CD4-positive, CD25-positive, alpha-beta regulatory T cell (primary cell): ENCODE results near the gene BRPF3. TPM values are rescaled to one million over a fixed set of nuclear protein-coding genes. Genes with fewer than 3 reads are reported as not detected.

ENCODE experiments used
- ATAC-seq, 2 donors: fragments of 150-1000 bp; cut with Tn5 transposase; one replicate each; pipeline ENCODE4 v1.10.0; 2021; ENCODE audit warnings: low read depth in 2 of 2, moderate number of reproducible peaks in 2 of 2, moderate library complexity in 1 of 2
- DNase-seq, 3 donors: peaks; one replicate each; pipeline versions ENCODE4 v3.0.0 to v3.0.0-alpha.2; 2012 to 2022; ENCODE audit warnings: mixed read lengths in 1 of 3
- H3K27ac ChIP-seq: one replicate; pipeline ENCODE4 v1.7.0; 2013; ENCODE audit warnings: mild to moderate bottlenecking, low read length; ENCODE audit not compliant: insufficient read depth, poor library complexity, severe bottlenecking
- H3K27me3 ChIP-seq: one replicate; pipeline ENCODE4 v1.7.0; 2013; ENCODE audit warnings: low read length; ENCODE audit not compliant: control insufficient read depth, insufficient read depth
- H3K36me3 ChIP-seq: one replicate; pipeline ENCODE4 v1.7.0; 2013; ENCODE audit warnings: mild to moderate bottlenecking, low read length, moderate library complexity; ENCODE audit not compliant: control insufficient read depth, insufficient read depth
- H3K4me1 ChIP-seq: 2 replicates; pipeline ENCODE4 v1.7.0; 2013; ENCODE audit warnings: mild to moderate bottlenecking, low read length; ENCODE audit not compliant: insufficient read depth, control insufficient read depth, poor library complexity, severe bottlenecking
- H3K4me3 ChIP-seq: one replicate; pipeline ENCODE4 v1.7.0; 2013; ENCODE audit warnings: low read depth, mild to moderate bottlenecking, low read length, moderate library complexity
- H3K9me3 ChIP-seq, 2 experiments: 1 replicate in 1 of 2; 2 replicates in 1 of 2; pipeline ENCODE4 v1.7.0; 2013; ENCODE audit warnings: low read length in 2 of 2, mild to moderate bottlenecking in 1 of 2, moderate library complexity in 1 of 2; ENCODE audit not compliant: control insufficient read depth in 2 of 2
- H3K27ac Mint-ChIP-seq, 3 donors: one replicate each; pipeline ENCODE4 v1.8.0; 2020 to 2022; ENCODE audit warnings: mild to moderate bottlenecking in 3 of 3, mixed read lengths in 3 of 3, moderate library complexity in 2 of 3
- H3K27me3 Mint-ChIP-seq: one replicate; pipeline ENCODE4 v1.8.0; 2022; ENCODE audit warnings: mild to moderate bottlenecking, mixed read lengths
- H3K36me3 Mint-ChIP-seq: one replicate; pipeline ENCODE4 v1.8.0; 2020; ENCODE audit warnings: mixed read lengths
- H3K4me1 Mint-ChIP-seq, 4 donors: one replicate each; pipeline ENCODE4 v1.8.0; 2020 to 2022; ENCODE audit warnings: mixed read lengths in 4 of 4, mild to moderate bottlenecking in 1 of 4
- H3K4me3 Mint-ChIP-seq, 4 donors: one replicate each; pipeline ENCODE4 v1.8.0; 2020 to 2022; ENCODE audit warnings: mild to moderate bottlenecking in 4 of 4, mixed read lengths in 4 of 4, moderate library complexity in 3 of 4
- H3K9me3 Mint-ChIP-seq, 7 donors: one replicate each; pipeline ENCODE4 v1.8.0; 2020 to 2022; ENCODE audit warnings: mixed read lengths in 7 of 7, mild to moderate bottlenecking in 3 of 7, moderate library complexity in 2 of 7
- polyA plus RNA-seq, 4 donors: library from polyadenylated mRNA; unstranded; fragments of 300-500 nt; fragmentation: Illumina TruSeq; gene quantifications; one replicate each; pipeline ENCODE4 v1.2.3, GENCODE V29; 2021
- total RNA-seq: library from RNA; stranded (reverse); gene quantifications from one replicate; pipeline ENCODE4 v1.2.3, GENCODE V29; 2022

The BRPF3 gene
- total and polyA plus RNA-seq, 5 donors from 2014 or later: 3.2 to 37.7 (median 4.4) TPM

GRCh38 chr6:36169023-36170007 is 27.2 kb upstream of the BRPF3 start:
- Histone ChIP-seq H3K9me3 (no peaks in the 10 kb centered on the region), H3K4me1 (peaks cover 8% of the 10 kb centered on the region), H3K27me3 (no peaks in the 10 kb centered on the region), H3K4me3 (peak overlapping the region; percentile 6), H3K36me3 (no peaks in the 10 kb centered on the region), H3K27ac (no peak overlapping the region)
- H3K9me3 Mint-ChIP-seq: peaks cover 0 to 4% (median 0%) of the 10 kb centered on the region in 7 donors
- ATAC-seq: no peak
- peaks cover 14% of the 10 kb centered on the region for H3K36me3 Mint-ChIP-seq
- peak in 1 of 3 donors; percentile 63 for DNase-seq
- H3K4me3 Mint-ChIP-seq: peak overlapping the region in 1 of 4 donors; percentile 3
- peak overlapping the region; percentile 75 to 89 (median 83) for H3K27ac Mint-ChIP-seq
- peaks cover 11 to 25% (median 16%) of the 10 kb centered on the region in 4 donors for H3K4me1 Mint-ChIP-seq
- H3K27me3 Mint-ChIP-seq: no peaks in the 10 kb centered on the region

- no peaks in the 10 kb centered on the region for H3K9me3 ChIP-seq
- H3K27ac Mint-ChIP-seq: no peak overlapping the region
- DNase-seq (no peak), ATAC-seq (no peak)
- H3K27ac ChIP-seq: no peak overlapping the region
- H3K4me1 Mint-ChIP-seq: peaks cover 9 to 25% (median 16%) of the 10 kb centered on the region in 4 donors
- H3K9me3 Mint-ChIP-seq: peaks cover 0 to 4% (median 0%) of the 10 kb centered on the region in 7 donors
- H3K36me3 ChIP-seq: no peaks in the 10 kb centered on the region
- H3K36me3 Mint-ChIP-seq: peaks cover 14% of the 10 kb centered on the region
- H3K27me3 Mint-ChIP-seq: no peaks in the 10 kb centered on the region
- H3K4me3 Mint-ChIP-seq: no peak overlapping the region
- H3K27me3 ChIP-seq: no peaks in the 10 kb centered on the region
- no peak overlapping the region for H3K4me3 ChIP-seq
- peaks cover 8% of the 10 kb centered on the region for H3K4me1 ChIP-seq
Observed at GRCh38 chr6:36170704-36171103, 25.8 kb upstream of the BRPF3 start.

- Histone ChIP-seq H3K9me3 (no peaks in the 10 kb centered on the region), H3K27ac (no peak overlapping the region), H3K4me3 (no peak overlapping the region), H3K4me1 (peaks cover 8% of the 10 kb centered on the region), H3K27me3 (no peaks in the 10 kb centered on the region), H3K36me3 (no peaks in the 10 kb centered on the region)
- peaks cover 9 to 25% (median 16%) of the 10 kb centered on the region in 4 donors for H3K4me1 Mint-ChIP-seq
- H3K9me3 Mint-ChIP-seq: peaks cover 0 to 4% (median 0%) of the 10 kb centered on the region in 7 donors
- no peaks in the 10 kb centered on the region for H3K27me3 Mint-ChIP-seq
- H3K27ac Mint-ChIP-seq: peak overlapping the region in 2 of 3 donors; percentile 14 to 55
- peak overlapping the region in 1 of 4 donors; percentile 73 for H3K4me3 Mint-ChIP-seq
- DNase-seq (peak in 1 of 3 donors; percentile 59), ATAC-seq (no peak)
- peaks cover 14% of the 10 kb centered on the region for H3K36me3 Mint-ChIP-seq
Observed at GRCh38 chr6:36171573-36171972, 25.0 kb upstream of the BRPF3 start.

GRCh38 chr6:36177166-36177565 is 19.4 kb upstream of the BRPF3 start:
- no peak for ATAC-seq
- Histone ChIP-seq H3K4me3 (no peak overlapping the region), H3K9me3 (peaks cover 13 to 15% of the 10 kb centered on the region in 2 experiments), H3K27ac (no peak overlapping the region), H3K27me3 (no peaks in the 10 kb centered on the region), H3K36me3 (no peaks in the 10 kb centered on the region), H3K4me1 (no peaks in the 10 kb centered on the region)
- Mint-ChIP-seq H3K4me1 (peaks cover 0 to 5% (median under 1%) of the 10 kb centered on the region in 4 donors), H3K27ac (no peak overlapping the region), H3K27me3 (peaks cover 23% of the 10 kb centered on the region), H3K9me3 (peaks cover 0 to 19% (median 7%) of the 10 kb centered on the region in 7 donors), H3K36me3 (peaks cover 16% of the 10 kb centered on the region), H3K4me3 (no peak overlapping the region)
- DNase-seq: peak in 1 of 3 donors; percentile 33

GRCh38 chr6:36178544-36178943 is 18.0 kb upstream of the BRPF3 start:
- H3K9me3 ChIP-seq: peaks cover 15% of the 10 kb centered on the region in 2 experiments
- ATAC-seq (no peak), DNase-seq (no peak)
- no peaks in the 10 kb centered on the region for H3K27me3 ChIP-seq
- Mint-ChIP-seq H3K27ac (no peak overlapping the region), H3K9me3 (peaks cover 0 to 25% (median 11%) of the 10 kb centered on the region in 7 donors), H3K36me3 (peaks cover 13% of the 10 kb centered on the region), H3K4me3 (no peak overlapping the region), H3K4me1 (no peaks in the 10 kb centered on the region), H3K27me3 (peaks cover 32% of the 10 kb centered on the region)
- no peak overlapping the region for H3K4me3 ChIP-seq
- no peaks in the 10 kb centered on the region for H3K4me1 ChIP-seq
- H3K27ac ChIP-seq: no peak overlapping the region
- H3K36me3 ChIP-seq: no peaks in the 10 kb centered on the region

- no peak overlapping the region for H3K4me3 Mint-ChIP-seq
- H3K4me1 Mint-ChIP-seq: no peaks in the 10 kb centered on the region
- ATAC-seq (no peak), DNase-seq (no peak)
- Histone ChIP-seq H3K27ac (no peak overlapping the region), H3K27me3 (no peaks in the 10 kb centered on the region), H3K9me3 (peaks cover 15% of the 10 kb centered on the region in 2 experiments), H3K36me3 (no peaks in the 10 kb centered on the region), H3K4me3 (no peak overlapping the region), H3K4me1 (no peaks in the 10 kb centered on the region)
- peaks cover 0 to 25% (median 11%) of the 10 kb centered on the region in 7 donors for H3K9me3 Mint-ChIP-seq
- peaks cover 13% of the 10 kb centered on the region for H3K36me3 Mint-ChIP-seq
- H3K27me3 Mint-ChIP-seq: peaks cover 38% of the 10 kb centered on the region
- no peak overlapping the region for H3K27ac Mint-ChIP-seq
Observed at GRCh38 chr6:36180126-36180525, 16.4 kb upstream of the BRPF3 start.

GRCh38 chr6:36184311-36184710 is 12.2 kb upstream of the BRPF3 start:
- Mint-ChIP-seq H3K36me3 (peaks cover 7% of the 10 kb centered on the region), H3K4me1 (peaks cover 0 to 3% (median 0%) of the 10 kb centered on the region in 4 donors), H3K27ac (no peak overlapping the region), H3K4me3 (no peak overlapping the region), H3K27me3 (peaks cover 29% of the 10 kb centered on the region), H3K9me3 (peaks cover 0 to 11% (median 1%) of the 10 kb centered on the region in 7 donors)
- Histone ChIP-seq H3K27me3 (no peaks in the 10 kb centered on the region), H3K4me3 (no peak overlapping the region), H3K4me1 (no peaks in the 10 kb centered on the region), H3K9me3 (peaks cover 0 to 2% of the 10 kb centered on the region in 2 experiments), H3K36me3 (no peaks in the 10 kb centered on the region), H3K27ac (no peak overlapping the region)
- DNase-seq: no peak
- ATAC-seq: no peak
